OCI-LY7 (cell line): ENCODE data around the gene TFEC.

Experiments
- EZH2phosphoT487 ChIP-seq: fragments of 200-600 bp; sonication (generic); IDR thresholded peaks from 2 replicates; pipeline ENCODE4 v1.6.1; 2018; ENCODE audit warnings: low read depth, borderline replicate concordance, mild to moderate bottlenecking, mixed run types, antibody characterized with exemption, low read length, moderate library complexity, mixed read lengths
- TF ChIP-seq, protein P1 (sequence below): fragments of 200-600 bp; sonication (generic); conservative IDR thresholded peaks from 2 replicates; pipeline ENCODE4 v1.5.1; 2014; ENCODE audit warnings: mild to moderate bottlenecking, antibody characterized with exemption, low read length, moderate library complexity, mixed read lengths

DNA sequence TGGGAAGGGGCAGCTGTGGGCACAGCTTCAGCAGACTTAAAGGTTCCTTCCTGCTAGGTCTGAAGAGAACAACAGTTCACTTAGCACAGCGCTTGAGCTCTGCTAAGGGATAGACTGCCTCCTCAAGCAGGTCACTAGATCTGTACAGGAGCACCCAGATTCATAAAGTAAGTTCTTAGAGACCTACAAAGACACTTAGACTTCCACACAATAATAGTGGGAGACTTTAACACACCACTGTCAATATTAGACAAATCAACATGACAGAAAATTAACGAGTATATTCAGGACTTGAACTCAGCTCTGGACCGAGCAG is 140.9 kb downstream of the TFEC start:
- TF ChIP-seq, protein P1, sequence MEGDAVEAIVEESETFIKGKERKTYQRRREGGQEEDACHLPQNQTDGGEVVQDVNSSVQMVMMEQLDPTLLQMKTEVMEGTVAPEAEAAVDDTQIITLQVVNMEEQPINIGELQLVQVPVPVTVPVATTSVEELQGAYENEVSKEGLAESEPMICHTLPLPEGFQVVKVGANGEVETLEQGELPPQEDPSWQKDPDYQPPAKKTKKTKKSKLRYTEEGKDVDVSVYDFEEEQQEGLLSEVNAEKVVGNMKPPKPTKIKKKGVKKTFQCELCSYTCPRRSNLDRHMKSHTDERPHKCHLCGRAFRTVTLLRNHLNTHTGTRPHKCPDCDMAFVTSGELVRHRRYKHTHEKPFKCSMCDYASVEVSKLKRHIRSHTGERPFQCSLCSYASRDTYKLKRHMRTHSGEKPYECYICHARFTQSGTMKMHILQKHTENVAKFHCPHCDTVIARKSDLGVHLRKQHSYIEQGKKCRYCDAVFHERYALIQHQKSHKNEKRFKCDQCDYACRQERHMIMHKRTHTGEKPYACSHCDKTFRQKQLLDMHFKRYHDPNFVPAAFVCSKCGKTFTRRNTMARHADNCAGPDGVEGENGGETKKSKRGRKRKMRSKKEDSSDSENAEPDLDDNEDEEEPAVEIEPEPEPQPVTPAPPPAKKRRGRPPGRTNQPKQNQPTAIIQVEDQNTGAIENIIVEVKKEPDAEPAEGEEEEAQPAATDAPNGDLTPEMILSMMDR = no peak
- no peak for TF ChIP-seq EZH2phosphoT487
